ENCODE data around the gene DONSON.

Gene DONSON

DNA sequence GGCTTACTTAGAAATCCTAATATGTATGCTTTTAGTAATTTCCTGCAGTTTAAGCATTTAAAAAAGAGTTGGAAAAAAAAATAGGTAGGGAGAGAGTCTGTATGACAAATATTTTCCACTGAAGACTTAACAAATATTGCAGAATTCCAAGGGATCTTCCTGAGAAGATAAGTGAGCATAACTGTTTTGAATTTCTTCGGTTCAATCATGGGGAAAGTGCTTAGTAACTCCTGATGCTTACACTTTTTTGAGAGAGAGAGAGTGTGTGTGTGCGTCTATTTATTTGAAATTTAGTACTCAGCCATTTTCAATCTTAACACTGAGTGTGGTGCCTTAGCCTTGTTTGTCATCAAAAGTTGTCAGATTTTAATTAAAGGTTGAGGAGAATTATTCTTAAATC, 27.1 kb downstream of the DONSON start:
- DNase-seq (ENCODE audit: low spot score), result no peak

DNA sequence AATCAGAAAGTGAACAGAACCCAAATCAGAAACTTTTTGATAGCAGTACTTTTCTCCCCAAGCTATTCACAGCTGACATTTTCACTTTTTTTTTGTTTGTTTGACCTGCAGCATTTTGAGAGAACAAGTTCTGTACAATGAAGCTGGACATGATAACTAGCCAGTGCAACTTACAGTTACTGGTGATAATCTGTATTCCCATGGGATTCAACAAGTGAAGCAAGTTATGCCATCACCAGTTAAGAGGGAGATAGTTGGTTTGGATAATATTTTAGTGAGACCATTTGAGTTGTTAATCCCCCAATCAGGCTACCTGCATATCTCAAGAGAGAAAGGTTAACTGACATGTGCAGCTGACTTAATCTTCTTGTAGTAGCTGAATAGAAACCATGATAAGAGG, 27.5 kb downstream of the DONSON start:
- no peak for DNase-seq (ENCODE audit: low spot score)

DNA sequence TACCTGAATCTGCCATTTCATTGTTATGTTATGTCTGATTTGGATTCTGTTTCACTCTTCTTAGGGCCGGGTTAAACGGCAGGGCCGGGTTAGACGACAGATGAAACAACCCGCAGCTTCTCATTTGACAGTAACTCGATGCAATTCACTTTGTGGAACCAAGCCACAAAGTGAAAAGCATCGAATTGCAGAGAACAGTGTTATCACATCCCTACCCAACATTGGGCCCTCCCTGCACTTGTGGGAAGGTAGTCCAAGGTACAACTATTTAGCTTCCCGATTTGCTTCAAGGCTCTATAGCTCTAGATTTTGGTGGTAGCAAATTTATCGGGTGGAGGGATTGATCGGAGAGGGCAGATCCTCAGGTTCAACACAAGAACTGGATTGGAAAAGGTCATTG, 28.7 kb downstream of the DONSON start:
- DNase-seq (ENCODE audit: low spot score), result no peak

DNA sequence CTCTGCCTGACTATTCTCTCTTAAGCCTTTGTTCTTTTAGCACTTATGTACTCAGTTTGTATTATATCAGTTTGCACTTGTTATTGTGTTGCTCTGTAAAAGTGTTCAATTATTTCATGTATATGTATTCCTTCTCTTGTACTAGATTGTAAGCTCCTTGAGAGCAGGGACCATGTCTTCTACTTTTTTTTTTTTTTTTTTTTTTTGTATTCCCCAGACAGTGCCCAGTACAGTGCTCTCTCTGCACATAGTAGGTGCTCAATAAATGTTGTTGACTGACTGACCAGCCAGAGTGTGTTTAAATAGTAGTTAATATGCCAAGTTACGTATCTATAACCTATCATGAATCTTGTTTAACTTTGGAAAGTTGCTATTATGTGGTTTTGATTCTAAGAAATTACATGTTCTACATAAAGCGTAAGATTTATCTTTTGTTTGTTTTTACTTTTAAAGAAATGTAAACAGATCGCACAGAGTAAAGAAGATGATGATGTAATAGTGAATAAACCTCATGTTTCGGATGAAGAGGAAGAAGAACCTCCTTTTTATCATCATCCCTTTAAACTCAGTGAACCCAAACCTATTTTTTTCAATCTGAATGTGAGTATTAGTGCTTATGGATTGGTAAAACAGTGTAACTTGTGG, 29.6 kb downstream of the DONSON start:
- no peak for DNase-seq (ENCODE audit: low spot score)

DNA sequence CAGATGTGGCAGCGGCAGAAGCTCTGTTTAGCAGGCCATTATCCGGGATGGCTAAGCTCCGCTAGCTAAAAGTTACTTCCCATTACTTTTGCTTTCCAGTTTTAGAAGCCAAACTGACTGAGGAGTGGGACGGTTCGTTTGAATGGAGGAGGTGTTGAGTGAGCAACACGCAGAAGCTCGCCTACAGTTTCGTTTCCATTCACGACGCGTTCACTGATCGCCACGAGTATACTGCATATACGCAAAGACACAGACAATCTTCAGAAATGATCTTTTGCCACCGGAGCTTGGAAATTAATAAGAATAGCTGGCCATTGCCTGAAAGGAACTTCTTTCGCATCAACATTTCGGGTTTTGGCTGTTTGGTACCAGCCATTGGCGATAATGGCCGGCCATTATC, 31.0 kb downstream of the DONSON start:
- DNase-seq (ENCODE audit: low spot score), result no peak

DNA sequence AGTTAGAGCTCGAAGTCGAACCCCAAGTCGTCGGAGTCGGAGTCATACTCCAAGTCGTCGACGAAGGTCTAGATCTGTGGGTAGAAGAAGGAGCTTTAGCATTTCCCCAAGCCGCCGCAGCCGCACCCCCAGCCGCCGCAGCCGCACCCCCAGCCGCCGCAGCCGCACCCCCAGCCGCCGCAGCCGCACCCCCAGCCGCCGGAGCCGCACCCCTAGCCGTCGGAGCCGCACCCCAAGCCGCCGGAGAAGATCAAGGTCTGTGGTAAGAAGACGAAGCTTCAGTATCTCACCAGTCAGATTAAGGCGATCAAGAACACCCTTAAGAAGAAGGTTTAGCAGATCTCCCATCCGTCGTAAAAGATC, 33.5 kb downstream of the DONSON start:
- DNase-seq (ENCODE audit: low spot score), result no peak

DNA sequence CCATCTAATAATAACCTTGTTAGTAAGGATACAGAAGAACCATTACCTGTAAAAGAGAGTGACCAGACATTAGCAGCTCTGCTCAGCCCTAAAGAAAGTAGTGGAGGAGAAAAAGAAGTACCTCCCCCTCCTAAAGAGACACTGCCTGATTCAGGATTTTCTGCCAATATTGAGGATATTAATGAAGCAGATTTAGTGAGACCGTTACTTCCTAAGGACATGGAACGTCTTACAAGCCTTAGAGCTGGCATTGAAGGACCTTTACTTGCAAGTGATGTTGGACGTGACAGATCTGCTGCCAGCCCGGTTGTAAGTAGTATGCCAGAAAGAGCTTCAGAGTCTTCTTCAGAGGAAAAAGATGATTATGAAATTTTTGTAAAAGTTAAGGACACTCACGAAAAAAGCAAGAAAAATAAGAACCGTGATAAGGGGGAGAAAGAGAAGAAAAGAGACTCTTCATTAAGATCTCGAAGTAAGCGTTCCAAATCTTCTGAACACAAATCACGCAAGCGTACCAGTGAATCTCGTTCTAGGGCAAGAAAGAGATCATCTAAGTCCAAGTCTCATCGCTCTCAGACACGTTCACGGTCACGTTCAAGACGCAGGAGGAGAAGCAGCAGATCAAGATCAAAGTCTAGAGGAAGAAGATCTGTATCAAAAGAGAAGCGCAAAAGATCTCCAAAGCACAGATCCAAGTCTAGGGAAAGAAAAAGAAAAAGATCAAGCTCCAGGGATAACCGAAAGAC, 34.1 kb downstream of the DONSON start:
- no peak for DNase-seq (ENCODE audit: low spot score)

DNA sequence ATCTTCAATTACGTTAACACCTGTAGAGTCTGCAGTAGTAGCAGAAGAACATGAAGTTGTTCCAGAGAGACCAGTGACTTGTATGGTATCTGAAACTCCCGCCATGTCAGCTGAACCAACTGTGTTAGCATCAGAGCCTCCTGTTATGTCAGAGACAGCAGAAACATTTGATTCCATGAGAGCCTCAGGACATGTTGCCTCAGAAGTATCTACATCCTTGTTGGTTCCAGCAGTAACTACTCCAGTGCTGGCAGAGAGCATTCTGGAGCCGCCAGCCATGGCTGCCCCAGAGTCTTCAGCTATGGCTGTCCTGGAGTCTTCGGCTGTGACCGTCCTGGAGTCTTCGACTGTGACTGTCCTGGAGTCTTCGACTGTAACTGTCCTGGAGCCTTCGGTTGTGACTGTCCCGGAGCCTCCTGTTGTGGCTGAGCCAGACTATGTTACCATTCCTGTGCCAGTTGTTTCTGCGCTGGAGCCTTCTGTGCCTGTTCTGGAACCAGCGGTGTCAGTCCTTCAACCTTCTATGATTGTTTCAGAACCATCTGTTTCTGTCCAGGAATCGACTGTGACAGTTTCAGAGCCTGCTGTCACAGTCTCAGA, 35.4 kb downstream of the DONSON start:
- DNase-seq (ENCODE audit: low spot score), result no peak

DNA sequence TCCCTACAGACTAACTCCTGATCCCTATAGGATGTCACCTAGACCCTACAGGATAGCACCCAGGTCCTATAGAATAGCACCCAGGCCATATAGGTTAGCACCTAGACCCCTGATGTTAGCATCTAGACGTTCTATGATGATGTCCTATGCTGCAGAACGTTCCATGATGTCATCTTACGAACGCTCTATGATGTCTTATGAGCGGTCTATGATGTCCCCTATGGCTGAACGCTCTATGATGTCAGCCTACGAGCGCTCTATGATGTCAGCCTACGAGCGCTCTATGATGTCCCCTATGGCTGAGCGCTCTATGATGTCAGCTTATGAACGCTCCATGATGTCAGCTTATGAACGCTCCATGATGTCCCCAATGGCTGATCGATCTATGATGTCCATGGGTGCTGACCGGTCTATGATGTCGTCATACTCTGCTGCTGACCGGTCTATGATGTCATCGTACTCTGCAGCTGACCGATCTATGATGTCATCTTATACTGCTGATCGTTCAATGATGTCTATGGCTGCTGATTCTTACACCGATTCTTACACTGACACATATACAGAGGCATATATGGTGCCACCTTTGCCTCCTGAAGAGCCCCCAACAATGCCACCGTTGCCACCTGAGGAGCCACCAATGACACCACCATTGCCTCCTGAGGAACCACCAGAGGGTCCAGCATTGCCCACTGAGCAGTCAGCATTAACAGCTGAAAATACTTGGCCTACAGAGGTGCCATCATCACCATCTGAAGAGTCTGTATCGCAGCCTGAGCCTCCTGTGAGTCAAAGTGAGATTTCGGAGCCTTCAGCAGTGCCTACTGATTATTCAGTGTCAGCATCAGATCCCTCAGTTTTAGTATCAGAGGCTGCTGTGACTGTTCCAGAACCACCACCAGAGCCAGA, 36.1 kb downstream of the DONSON start:
- DNase-seq (ENCODE audit: low spot score), result no peak

DNA sequence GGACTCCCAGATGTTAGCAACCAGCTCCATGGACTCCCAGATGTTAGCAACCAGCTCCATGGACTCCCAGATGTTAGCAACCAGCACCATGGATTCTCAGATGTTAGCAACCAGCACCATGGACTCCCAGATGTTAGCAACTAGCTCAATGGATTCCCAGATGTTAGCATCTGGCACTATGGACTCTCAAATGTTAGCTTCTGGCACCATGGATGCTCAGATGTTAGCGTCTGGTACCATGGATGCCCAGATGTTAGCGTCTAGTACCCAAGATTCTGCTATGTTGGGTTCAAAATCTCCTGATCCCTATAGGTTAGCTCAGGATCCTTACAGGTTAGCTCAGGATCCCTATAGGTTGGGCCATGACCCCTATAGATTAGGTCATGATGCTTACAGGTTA, 36.8 kb downstream of the DONSON start:
- DNase-seq (ENCODE audit: low spot score), result no peak

DNA sequence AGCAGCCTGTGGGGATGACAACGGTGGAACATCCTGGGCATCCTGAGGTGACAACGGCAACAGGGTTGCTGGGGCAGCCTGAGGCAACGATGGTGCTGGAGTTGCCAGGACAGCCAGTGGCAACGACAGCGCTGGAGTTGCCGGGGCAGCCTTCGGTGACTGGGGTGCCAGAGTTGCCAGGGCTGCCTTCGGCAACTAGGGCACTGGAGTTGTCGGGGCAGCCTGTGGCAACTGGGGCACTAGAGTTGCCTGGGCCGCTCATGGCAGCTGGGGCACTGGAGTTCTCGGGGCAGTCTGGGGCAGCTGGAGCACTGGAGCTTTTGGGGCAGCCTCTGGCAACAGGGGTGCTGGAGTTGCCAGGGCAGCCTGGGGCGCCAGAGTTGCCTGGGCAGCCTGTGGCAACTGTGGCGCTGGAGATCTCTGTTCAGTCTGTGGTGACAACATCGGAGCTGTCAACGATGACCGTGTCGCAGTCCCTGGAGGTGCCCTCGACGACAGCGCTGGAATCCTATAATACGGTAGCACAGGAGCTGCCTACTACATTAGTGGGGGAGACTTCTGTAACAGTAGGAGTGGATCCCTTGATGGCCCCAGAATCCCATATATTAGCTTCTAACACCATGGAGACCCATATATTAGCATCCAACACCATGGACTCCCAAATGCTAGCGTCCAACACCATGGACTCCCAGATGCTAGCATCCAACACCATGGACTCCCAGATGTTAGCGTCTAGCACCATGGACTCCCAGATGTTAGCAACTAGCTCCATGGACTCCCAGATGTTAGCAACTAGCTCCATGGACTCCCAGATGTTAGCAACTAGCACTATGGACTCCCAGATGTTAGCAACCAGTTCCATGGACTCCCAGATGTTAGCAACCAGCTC, 37.5 kb downstream of the DONSON start:
- DNase-seq (ENCODE audit: low spot score), result no peak

DNA sequence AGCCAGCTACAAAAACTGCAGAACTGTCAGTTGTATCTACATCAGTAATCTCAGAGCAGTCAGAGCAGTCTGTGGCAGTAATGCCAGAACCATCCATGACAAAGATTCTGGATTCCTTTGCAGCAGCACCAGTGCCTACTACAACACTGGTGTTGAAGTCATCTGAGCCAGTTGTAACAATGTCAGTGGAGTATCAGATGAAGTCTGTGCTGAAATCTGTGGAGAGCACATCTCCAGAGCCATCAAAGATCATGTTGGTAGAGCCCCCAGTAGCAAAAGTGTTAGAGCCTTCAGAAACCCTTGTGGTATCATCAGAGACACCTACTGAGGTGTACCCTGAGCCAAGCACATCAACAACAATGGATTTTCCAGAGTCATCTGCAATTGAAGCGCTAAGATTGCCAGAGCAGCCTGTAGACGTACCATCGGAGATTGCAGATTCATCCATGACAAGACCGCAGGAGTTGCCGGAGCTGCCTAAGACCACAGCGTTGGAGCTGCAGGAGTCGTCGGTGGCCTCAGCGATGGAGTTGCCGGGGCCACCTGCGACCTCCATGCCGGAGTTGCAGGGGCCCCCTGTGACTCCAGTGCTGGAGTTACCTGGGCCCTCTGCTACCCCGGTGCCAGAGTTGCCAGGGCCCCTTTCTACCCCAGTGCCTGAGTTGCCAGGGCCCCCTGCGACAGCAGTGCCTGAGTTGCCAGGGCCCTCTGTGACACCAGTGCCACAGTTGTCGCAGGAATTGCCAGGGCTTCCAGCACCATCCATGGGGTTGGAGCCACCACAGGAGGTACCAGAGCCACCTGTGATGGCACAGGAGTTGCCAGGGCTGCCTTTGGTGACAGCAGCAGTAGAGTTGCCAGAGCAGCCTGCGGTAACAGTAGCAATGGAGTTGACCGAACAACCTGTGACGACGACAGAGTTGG, 38.4 kb downstream of the DONSON start:
- DNase-seq (ENCODE audit: low spot score), result no peak

DNA sequence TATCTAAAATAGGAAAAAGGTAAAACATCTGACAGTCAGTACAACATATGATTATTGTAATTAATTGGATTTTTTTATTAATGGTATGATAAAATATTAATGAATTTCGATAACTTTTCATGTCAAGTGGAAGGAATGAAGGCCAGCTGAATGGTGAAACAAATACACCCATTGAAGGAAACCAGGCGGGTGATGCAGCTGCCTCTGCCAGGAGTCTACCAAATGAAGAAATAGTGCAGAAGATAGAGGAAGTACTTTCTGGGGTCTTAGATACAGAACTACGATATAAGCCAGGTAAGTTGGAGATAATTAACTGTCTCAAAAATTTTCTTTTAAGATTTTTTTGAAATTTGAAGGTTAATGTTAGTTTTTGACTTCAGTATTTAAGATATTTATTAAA, 42.4 kb downstream of the DONSON start:
- DNase-seq (ENCODE audit: low spot score), result no peak

DNA sequence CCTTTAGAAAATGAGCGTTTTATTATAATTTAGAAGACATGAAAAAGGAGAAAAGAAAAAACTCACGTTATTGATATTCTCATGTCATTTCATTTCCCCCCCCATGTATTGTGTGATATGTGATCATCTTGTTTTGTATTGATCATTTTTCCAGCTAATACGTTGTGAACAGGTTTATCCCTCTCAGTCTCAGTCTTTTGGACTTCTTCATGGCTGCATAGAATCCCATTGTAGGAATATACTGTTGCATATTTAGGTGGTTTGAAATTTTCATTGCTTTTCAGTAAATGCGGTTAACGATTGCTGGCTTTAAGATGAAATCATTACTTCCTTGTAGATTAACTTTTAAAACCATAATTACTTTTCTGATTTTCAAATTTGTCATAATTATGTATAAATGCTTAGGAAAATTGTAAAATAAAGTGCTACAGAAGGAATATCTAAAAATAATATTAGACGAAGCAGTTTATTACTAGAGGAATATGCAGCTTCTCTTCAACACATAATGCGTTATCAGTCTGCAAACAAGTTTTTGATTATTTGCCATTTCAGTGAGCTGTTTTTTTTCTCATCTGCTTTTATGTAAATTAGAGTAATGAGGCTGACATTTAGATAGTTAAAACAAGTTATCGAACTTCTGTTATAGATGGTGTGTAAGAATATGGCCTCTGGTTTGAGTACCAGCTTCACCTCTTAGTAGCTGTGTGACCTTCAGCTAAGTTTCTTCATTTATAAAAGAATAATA, 43.9 kb downstream of the DONSON start:
- no peak for DNase-seq (ENCODE audit: low spot score)

DNA sequence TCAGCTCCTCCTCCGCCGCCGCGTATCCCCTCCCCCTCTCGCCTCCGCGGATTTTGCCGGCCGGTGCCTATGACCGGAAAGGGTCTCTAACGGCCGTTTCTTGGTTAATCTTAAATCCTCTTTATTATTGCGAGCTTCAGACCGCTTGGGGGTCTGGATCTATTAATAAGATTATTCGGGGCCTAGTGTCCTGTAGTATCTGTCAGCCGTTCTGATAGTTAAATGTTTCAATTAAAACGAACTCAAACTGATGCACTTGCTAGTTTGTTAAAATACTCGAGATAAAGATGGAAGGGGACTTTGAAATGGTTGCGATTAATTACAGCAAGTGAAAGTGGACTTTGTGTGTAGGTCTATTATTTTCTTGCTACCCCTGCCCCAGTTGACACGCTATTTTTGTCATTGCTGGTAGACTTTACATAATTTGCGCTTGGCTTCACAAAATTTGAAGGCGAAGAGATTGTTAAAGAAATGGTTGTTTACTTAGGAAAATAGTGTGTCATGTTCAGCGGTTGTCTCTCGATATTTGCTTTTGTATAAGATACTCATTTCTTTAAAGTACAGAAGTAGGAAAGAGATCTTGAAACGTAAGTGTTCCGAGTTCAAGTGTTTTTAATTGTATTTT, 44.9 kb downstream of the DONSON start:
- no peak for DNase-seq (ENCODE audit: low spot score)

DNA sequence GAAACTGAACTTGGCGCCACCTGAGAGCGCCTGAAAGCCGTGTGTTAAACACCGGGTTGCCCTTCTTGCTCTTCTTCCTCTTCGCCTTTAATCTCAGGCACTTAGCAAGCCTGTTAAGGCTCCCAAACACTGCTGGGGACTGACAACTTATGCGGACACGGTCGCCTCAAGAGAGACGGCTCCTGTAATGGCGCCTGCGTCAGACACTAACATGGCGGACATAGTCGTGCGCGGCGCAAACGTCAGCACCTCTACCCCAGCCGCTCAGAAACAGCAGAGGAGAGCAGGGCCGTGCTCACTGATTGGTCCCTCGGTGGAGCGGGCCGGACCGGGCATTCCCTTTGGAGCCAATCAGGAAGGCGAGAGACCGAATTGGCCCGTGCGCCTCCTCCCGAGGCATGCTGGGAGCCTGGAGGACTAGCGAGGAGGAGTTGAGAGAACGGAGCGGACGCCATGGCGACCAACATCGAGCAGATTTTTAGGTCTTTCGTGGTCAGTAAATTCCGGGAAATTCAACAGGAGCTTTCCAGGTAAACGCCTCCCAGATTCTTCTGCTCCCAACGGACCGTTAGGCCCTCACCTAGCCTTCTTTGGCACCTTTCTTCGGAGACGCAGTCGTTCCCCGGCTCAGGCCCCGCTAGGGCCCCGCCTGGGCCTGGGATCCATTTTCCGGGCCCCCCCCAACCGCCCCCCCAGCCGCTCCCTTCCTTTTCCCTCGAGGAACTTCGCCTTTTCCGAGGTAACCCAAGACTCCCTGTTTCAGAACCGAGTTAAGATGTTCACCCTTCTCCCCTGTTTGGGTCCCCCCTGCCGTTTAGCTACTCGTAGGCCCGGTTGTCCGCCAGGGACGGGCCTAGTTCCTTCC, 45.6 kb downstream of the DONSON start, which contains the start of gene SON:
Gene SON (plus strand): TSS at position 399 of the 865 bp plus-strand sequence. CDS start 55 bp downstream, at position 454.
- DNase-seq (ENCODE audit: low spot score), result peak; percentile 87

DNA sequence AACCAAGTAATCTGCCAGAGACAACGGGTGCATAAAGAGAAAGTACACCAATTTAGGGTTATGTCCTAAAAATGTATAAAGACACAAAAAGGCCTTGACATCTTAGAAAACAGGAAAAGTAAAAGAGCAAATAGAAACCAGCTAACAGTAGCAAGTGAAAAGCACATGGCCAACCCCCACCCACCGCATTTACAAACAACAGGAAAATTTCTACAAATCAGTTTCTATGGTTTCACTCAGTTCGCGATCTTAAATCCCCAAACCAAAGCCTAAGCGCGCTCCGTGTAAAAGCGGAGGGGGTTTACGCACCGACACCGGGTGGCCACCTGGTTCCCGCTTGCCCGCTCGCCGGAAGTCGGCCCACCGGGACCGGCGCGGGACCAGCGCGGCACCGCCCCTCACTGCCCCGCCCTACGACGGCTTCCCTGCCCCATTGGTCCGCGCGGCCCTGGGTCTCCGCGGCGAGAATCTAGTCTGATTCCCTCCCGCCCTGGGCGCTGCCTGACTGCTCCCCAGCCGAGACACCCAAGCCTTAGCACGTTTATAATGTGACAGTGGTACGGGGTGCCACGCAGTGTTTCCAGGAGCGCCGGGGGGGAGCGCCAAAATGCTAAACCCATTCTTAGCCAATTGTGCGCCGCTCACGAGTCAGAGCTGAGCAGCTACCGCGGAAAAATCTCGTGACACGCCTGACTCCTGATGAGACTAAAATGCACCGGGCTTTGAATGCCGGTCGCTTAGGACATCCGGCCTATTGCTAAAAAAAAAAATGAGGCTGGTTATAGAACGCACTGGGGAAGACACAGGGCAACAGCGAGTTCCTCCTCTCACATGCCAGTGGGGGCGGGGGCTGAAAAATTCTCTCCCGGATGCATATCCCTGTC, 46.5 kb downstream of the DONSON start, which contains the start of gene GART:
Gene GART (minus strand): TSS at position 362 of the 884 bp plus-strand sequence. CDS start 2,802 bp downstream, outside the sequence.
- peak; percentile 40 for DNase-seq (ENCODE audit: low spot score)
